ENCODE measurements around the gene FAM131A. TPM values are rescaled to one million over a fixed set of nuclear protein-coding genes. Genes with fewer than 3 reads are reported as not detected.

The FAM131A gene
- polyA plus RNA-seq, 1 donor from 2014 or later: 2.6 TPM

DNA sequence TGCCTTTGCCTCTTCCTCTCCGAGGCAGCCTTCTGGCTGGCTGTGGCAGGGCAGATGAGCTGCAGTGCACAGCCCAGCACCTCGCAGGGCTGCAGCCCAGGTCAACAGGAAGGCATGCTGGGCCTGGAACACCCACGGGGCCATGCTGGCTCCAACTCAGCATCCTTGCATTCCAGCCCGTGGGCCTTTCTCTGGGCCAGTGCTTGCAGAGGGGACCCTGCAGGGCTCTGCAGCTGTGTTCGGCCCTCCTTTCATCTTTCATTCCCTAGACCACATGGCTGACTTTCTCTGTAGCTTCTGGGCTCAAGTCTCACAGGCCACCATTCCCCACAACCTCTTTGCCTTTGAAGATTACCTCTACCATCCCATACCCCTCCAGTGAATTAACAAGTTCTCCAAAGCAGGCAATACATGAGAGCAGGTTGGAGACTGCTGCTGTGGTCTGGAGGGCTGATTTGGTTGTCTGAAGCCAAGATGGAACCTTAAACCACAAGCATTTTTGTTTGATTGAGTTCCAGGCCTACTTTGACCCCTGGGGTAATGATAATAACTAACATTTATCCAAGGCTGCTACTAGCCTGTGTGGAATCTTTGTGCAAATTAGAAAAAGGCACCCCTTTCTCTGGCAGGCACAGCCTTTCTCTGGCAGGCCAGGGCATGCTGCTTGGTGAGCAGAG lies 5.9 kb downstream of the FAM131A start:
- no peaks in the 10 kb centered on the region for H3K27me3 Mint-ChIP-seq
- H3K9me3 Mint-ChIP-seq: no peaks in the 10 kb centered on the region
- H3K4me3 Mint-ChIP-seq: no peak overlapping the region
- peaks cover 0 to 3% (median 0%) of the 10 kb centered on the region in 3 donors for H3K4me1 Mint-ChIP-seq
- no peak overlapping the region for H3K27ac Mint-ChIP-seq
- H3K36me3 Mint-ChIP-seq: peaks cover 6% of the 10 kb centered on the region

DNA sequence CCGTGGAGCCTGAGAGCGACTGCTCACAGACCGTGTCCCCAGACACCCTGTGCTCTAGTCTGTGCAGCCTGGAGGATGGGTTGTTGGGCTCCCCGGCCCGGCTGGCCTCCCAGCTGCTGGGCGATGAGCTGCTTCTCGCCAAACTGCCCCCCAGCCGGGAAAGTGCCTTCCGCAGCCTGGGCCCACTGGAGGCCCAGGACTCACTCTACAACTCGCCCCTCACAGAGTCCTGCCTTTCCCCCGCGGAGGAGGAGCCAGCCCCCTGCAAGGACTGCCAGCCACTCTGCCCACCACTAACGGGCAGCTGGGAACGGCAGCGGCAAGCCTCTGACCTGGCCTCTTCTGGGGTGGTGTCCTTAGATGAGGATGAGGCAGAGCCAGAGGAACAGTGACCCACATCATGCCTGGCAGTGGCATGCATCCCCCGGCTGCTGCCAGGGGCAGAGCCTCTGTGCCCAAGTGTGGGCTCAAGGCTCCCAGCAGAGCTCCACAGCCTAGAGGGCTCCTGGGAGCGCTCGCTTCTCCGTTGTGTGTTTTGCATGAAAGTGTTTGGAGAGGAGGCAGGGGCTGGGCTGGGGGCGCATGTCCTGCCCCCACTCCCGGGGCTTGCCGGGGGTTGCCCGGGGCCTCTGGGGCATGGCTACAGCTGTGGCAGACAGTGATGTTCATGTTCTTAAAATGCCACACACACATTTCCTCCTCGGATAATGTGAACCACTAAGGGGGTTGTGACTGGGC lies 7.3 kb downstream of the FAM131A start:
- Mint-ChIP-seq H3K27ac (no peak overlapping the region), H3K9me3 (no peaks in the 10 kb centered on the region), H3K27me3 (no peaks in the 10 kb centered on the region), H3K36me3 (peaks cover 6% of the 10 kb centered on the region), H3K4me3 (no peak overlapping the region), H3K4me1 (peaks cover 0 to 3% (median 0%) of the 10 kb centered on the region in 3 donors)

DNA sequence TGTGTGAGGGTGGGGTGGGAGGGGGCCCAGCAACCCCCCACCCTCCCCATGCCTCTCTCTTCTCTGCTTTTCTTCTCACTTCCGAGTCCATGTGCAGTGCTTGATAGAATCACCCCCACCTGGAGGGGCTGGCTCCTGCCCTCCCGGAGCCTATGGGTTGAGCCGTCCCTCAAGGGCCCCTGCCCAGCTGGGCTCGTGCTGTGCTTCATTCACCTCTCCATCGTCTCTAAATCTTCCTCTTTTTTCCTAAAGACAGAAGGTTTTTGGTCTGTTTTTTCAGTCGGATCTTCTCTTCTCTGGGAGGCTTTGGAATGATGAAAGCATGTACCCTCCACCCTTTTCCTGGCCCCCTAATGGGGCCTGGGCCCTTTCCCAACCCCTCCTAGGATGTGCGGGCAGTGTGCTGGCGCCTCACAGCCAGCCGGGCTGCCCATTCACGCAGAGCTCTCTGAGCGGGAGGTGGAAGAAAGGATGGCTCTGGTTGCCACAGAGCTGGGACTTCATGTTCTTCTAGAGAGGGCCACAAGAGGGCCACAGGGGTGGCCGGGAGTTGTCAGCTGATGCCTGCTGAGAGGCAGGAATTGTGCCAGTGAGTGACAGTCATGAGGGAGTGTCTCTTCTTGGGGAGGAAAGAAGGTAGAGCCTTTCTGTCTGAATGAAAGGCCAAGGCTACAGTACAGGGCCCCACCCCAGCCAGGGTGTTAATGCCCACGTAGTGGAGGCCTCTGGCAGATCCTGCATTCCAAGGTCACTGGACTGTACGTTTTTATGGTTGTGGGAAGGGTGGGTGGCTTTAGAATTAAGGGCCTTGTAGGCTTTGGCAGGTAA lies 8.1 kb downstream of the FAM131A start:
- H3K27me3 Mint-ChIP-seq: no peaks in the 10 kb centered on the region
- H3K27ac Mint-ChIP-seq: no peak overlapping the region
- no peak overlapping the region for H3K4me3 Mint-ChIP-seq
- peaks cover 0 to 3% (median 0%) of the 10 kb centered on the region in 3 donors for H3K4me1 Mint-ChIP-seq
- peaks cover 8% of the 10 kb centered on the region for H3K36me3 Mint-ChIP-seq
- H3K9me3 Mint-ChIP-seq: no peaks in the 10 kb centered on the region

DNA sequence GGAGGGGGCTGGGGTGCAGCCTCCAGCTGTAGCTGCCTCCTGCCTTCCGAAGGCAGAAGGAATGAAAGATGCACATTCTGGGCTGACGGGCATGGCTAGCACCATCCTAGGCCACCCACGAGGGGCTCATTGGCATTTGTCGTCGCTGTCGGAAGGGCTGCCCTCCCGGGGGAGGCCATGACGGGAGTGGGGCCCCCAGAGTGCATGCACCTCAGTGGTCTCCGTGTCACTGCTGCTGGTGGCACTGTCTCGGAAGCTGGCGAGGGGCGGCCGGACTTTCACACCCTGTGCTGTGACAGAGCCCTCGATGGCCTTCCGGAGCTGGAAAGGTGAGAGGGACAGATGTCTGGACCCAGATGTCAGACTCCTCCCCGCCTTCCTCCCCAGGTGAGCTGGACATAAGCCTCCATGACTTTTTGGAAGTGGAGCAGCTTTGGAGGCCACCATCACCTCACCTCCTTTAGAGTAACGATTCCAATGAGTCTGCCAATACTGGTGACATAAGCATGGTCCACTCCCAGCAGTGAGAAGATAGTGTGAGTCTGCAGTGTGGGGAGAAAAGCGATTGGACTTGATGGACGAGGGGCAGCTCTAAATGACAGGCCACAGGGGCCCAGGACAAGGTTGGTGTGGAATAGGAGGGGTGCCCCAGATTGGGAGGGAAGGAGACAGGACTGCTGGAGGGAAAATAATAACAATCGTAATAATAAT lies 9.2 kb downstream of the FAM131A start:
- no peaks in the 10 kb centered on the region for H3K4me1 Mint-ChIP-seq
- no peaks in the 10 kb centered on the region for H3K9me3 Mint-ChIP-seq
- no peaks in the 10 kb centered on the region for H3K27me3 Mint-ChIP-seq
- peaks cover 2% of the 10 kb centered on the region for H3K36me3 Mint-ChIP-seq
- peak overlapping the region in 1 of 3 donors; percentile 14 for H3K27ac Mint-ChIP-seq
- H3K4me3 Mint-ChIP-seq: no peak overlapping the region

DNA sequence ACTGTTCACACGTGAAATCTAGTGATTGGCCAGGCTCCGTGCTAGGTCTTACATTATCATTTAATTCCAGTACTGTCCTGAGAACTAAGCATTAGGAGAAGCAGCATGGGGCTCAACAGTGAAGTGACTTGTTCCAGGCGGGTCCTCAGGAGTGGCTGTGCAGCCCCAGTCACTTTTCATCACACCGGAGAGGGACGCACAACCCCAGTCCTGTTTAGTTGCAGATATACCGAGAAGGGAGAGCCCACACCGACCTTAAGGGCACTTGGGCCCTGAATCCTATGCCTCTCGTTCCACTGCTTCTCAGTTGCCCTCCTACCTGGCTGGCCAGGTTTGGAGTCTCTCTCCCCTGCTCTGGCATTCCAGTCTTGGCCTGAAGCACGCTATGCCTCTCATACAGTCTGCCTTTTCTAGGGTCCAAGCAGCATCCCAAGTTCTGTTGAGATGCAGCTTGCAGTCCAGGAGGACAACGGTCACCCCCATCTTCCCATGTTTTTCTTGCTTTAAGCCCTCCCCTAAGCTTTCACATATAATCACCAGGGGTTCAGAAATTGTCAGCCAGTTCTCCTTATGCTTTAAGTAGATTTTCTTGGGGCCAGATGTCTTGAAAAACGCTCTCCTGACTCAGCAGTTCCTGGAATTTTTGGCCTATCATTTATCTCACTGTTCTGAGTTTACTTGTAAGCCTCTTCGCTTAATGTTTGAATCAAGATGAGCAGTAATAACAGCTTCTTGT lies 10.1 kb downstream of the FAM131A start:
- H3K36me3 Mint-ChIP-seq: peaks cover 2% of the 10 kb centered on the region
- no peak overlapping the region for H3K4me3 Mint-ChIP-seq
- no peak overlapping the region for H3K27ac Mint-ChIP-seq
- H3K9me3 Mint-ChIP-seq: no peaks in the 10 kb centered on the region
- no peaks in the 10 kb centered on the region for H3K27me3 Mint-ChIP-seq
- H3K4me1 Mint-ChIP-seq: no peaks in the 10 kb centered on the region

DNA sequence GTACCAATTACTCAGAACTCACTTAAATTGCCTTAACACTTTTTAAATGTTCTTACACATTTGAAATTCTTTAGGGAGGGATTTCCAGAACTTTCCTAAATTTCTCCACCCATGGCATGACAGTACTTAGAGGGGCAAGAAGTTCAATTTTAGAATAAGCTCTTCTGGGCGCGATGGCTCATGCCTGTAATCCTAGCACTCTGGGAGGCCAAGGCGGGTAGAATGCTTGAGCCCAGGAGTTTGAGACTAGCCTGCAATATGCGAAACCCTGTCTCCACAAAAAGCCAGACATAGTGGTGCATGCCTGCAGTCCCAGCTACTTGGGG lies 10.6 kb downstream of the FAM131A start:
- Mint-ChIP-seq H3K36me3 (peaks cover 2% of the 10 kb centered on the region), H3K27me3 (no peaks in the 10 kb centered on the region), H3K27ac (no peak overlapping the region), H3K4me1 (no peaks in the 10 kb centered on the region), H3K4me3 (no peak overlapping the region), H3K9me3 (no peaks in the 10 kb centered on the region)

- peak overlapping the region in 1 of 3 donors; percentile 54 for H3K27ac Mint-ChIP-seq
- H3K9me3 Mint-ChIP-seq: no peaks in the 10 kb centered on the region
- H3K27me3 Mint-ChIP-seq: peaks cover 1% of the 10 kb centered on the region
- H3K4me3 Mint-ChIP-seq: no peak overlapping the region
- H3K36me3 Mint-ChIP-seq: peaks cover 2% of the 10 kb centered on the region
- H3K4me1 Mint-ChIP-seq: no peaks in the 10 kb centered on the region
Observed at GRCh38 chr3:184349563-184350470, 12.4 kb downstream of the FAM131A start.

GRCh38 chr3:184350618-184351017 lies 13.2 kb downstream of the FAM131A start:
- no peaks in the 10 kb centered on the region for H3K4me1 Mint-ChIP-seq
- H3K36me3 Mint-ChIP-seq: peaks cover 2% of the 10 kb centered on the region
- no peaks in the 10 kb centered on the region for H3K9me3 Mint-ChIP-seq
- peaks cover 1% of the 10 kb centered on the region for H3K27me3 Mint-ChIP-seq
- H3K4me3 Mint-ChIP-seq: no peak overlapping the region
- H3K27ac Mint-ChIP-seq: no peak overlapping the region

GRCh38 chr3:184351511-184352148 lies 14.2 kb downstream of the FAM131A start:
- no peaks in the 10 kb centered on the region for H3K9me3 Mint-ChIP-seq
- no peak overlapping the region for H3K27ac Mint-ChIP-seq

GRCh38 chr3:184352149-184352785 lies 14.9 kb downstream of the FAM131A start:
- peaks cover 2% of the 10 kb centered on the region for H3K36me3 Mint-ChIP-seq
- no peaks in the 10 kb centered on the region for H3K4me1 Mint-ChIP-seq
- no peaks in the 10 kb centered on the region for H3K9me3 Mint-ChIP-seq
- peaks cover 1% of the 10 kb centered on the region for H3K27me3 Mint-ChIP-seq
- no peak overlapping the region for H3K4me3 Mint-ChIP-seq
- H3K27ac Mint-ChIP-seq: no peak overlapping the region

More at GRCh38 chr3:184351511-184352148, 14.2 kb downstream of the FAM131A start:
- H3K27me3 Mint-ChIP-seq: peaks cover 1% of the 10 kb centered on the region
- peaks cover 2% of the 10 kb centered on the region for H3K36me3 Mint-ChIP-seq
- H3K4me1 Mint-ChIP-seq: no peaks in the 10 kb centered on the region
- no peak overlapping the region for H3K4me3 Mint-ChIP-seq

DNA sequence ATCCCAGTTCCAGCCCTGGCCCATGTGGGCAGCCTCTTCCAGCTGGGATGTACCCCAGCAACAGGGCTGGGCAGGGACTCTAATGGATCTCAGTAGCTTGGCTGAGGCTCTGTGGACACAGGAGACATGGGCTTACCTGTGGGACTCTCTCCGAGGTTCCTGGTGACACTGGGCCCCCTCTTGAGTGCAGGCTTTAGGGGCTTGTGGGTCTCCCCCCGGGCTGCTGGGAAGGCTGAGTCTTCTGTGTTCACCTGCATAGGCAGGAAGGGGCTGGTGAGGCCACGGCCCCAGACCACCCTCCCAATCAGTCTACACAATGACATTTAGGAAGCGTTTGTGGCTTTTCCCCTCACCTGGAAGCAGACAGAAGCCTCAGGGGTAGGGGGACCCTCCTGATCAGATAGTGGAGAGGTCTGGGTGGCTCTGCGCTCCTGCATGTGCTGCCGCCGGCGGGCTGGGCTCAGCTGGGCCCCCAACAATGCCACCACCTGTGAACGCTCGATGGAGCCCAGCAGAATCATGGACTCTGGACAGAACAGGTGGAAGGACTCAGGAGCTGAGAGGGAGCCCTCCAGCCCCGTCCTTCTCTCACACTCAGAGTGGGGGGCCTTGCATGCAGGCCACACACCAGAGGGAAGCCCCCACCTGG lies 15.6 kb downstream of the FAM131A start:
- H3K9me3 Mint-ChIP-seq: no peaks in the 10 kb centered on the region
- H3K36me3 Mint-ChIP-seq: peaks cover 2% of the 10 kb centered on the region
- H3K27me3 Mint-ChIP-seq: peaks cover 1% of the 10 kb centered on the region
- no peaks in the 10 kb centered on the region for H3K4me1 Mint-ChIP-seq
- H3K27ac Mint-ChIP-seq: no peak overlapping the region
- no peak overlapping the region for H3K4me3 Mint-ChIP-seq

- no peak overlapping the region for H3K4me3 Mint-ChIP-seq
- H3K36me3 Mint-ChIP-seq: peaks cover 2% of the 10 kb centered on the region
- no peaks in the 10 kb centered on the region for H3K9me3 Mint-ChIP-seq
- peaks cover 1% of the 10 kb centered on the region for H3K27me3 Mint-ChIP-seq
- H3K27ac Mint-ChIP-seq: no peak overlapping the region
- no peaks in the 10 kb centered on the region for H3K4me1 Mint-ChIP-seq
Observed at GRCh38 chr3:184353546-184353941, 16.1 kb downstream of the FAM131A start.

All from IgD-negative memory B cell (primary cell).